Brain microvascular endothelial cell (primary cell): ENCODE measurements around the gene MYL3.
"Not testable (repeated sequence)": the region's sequence is repeated elsewhere in the genome, so short reads cannot be mapped to it uniquely, and the experiment has no call there.

ENCODE experiments used
- DNase-seq: peaks from one replicate; pipeline ENCODE4 v3.0.0-alpha.2; 2020
- H3K27ac ChIP-seq: fragments of 250-450 bp; sonication (Bioruptor Pico); 2 replicates; pipeline ENCODE4 v1.5.1; 2020; ENCODE audit warnings: mild to moderate bottlenecking, moderate library complexity
- H3K27me3 ChIP-seq: fragments of 250-450 bp; sonication (Bioruptor Pico); replicated peaks from 2 replicates; pipeline ENCODE4 v1.5.1; 2020; ENCODE audit warnings: mild to moderate bottlenecking
- H3K36me3 ChIP-seq: fragments of 250-450 bp; sonication (Bioruptor Pico); replicated peaks from 2 replicates; pipeline ENCODE4 v1.5.1; 2020; ENCODE audit warnings: mild to moderate bottlenecking
- H3K4me3 ChIP-seq: 2 replicates; pipeline ENCODE4 v1.5.1; 2011; ENCODE audit warnings: low read depth, mild to moderate bottlenecking, control low read depth, low read length, moderate library complexity
- in situ Hi-C: cut with HindIII; loops from 2 replicates; pipeline ENCODE4 v1.10.0; 2017; ENCODE audit warnings: low sequenced_read_pairs, low pct_ligation_motif_present
- TF ChIP-seq, protein P1 (sequence below): IDR thresholded peaks from 2 replicates; pipeline ENCODE4 v1.5.1; 2011; ENCODE audit warnings: low read depth, mild to moderate bottlenecking, moderate library complexity, low read length, control low read depth, inconsistent platforms; ENCODE audit errors: missing control alignments

Gene MYL3

DNA sequence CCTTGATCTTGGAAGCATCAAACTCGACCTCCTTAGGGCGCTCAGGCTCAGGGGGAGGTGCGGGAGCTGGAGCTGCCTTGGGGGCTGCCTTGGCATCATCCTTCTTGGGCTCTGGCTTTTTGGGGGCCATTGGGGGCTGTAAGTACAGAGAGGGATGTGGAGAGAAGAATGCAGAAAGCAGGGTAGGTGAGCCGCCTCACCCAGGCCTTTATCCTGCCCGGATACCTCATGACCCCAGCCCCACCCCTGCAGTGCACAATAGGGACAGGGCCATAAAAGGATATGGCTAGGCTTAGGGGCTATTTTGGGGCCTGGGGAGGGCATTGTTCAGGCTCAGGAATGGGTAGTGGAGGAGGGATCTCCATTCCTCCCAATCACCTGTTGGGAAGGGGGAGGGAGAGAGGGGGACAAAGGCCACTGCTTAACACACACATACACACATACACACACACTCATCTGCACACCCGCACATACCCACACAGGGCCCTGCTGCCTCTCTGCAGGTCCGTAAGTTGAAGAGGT is at the start of gene MYL3:
Gene MYL3 (minus strand): TSS at position 184 of the 522 bp plus-strand sequence. CDS start 54 bp downstream, at position 130.
- DNase-seq: no peak
- H3K27me3 ChIP-seq: peaks cover 3% of the 10 kb centered on the region
- in situ Hi-C loops: no loop called here
- no peak within 1 kb of the TSS for H3K27ac ChIP-seq
- TF ChIP-seq, protein P1, sequence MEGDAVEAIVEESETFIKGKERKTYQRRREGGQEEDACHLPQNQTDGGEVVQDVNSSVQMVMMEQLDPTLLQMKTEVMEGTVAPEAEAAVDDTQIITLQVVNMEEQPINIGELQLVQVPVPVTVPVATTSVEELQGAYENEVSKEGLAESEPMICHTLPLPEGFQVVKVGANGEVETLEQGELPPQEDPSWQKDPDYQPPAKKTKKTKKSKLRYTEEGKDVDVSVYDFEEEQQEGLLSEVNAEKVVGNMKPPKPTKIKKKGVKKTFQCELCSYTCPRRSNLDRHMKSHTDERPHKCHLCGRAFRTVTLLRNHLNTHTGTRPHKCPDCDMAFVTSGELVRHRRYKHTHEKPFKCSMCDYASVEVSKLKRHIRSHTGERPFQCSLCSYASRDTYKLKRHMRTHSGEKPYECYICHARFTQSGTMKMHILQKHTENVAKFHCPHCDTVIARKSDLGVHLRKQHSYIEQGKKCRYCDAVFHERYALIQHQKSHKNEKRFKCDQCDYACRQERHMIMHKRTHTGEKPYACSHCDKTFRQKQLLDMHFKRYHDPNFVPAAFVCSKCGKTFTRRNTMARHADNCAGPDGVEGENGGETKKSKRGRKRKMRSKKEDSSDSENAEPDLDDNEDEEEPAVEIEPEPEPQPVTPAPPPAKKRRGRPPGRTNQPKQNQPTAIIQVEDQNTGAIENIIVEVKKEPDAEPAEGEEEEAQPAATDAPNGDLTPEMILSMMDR: no peak
- no peak within 1 kb of the TSS for H3K4me3 ChIP-seq
- no peaks in the 10 kb centered on the region for H3K36me3 ChIP-seq

DNA sequence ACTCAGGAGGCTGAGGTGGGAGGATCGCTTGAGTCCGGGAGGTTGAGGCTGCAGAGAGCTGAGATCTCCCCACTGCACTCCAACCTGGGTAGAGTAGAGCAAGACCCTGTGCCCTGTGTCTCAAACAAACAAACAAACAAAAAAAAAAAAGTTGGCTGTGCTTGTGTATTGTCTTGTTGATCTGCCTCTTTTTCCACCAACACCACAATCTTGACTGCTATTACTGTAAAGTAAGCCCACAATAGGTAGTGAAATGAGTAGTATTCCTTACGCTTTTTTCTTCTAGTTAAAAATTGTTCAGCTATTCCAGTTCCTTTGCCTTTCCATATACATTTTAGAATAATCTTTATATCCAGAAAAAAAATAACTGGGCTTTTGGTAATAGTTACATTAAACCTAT is 49.7 kb upstream of the MYL3 start:
- in situ Hi-C loops: no loop called here
- Histone ChIP-seq H3K27ac (no peak overlapping the region), H3K4me3 (no peak overlapping the region), H3K36me3 (peaks cover 8% of the 10 kb centered on the region), H3K27me3 (no peaks in the 10 kb centered on the region)
- no peak for DNase-seq
- TF ChIP-seq, protein P1: no peak

- DNase-seq, H3K27ac ChIP-seq, in situ Hi-C loops: not testable (repeated sequence)
These were observed 47.7 kb upstream of the MYL3 start for GRCh38 chr3:46910914-46911313.

GRCh38 chr3:46910166-46910760 is 47.0 kb upstream of the MYL3 start:
- H3K36me3 ChIP-seq: no peaks in the 10 kb centered on the region
- no peak overlapping the region for H3K27ac ChIP-seq
- no peak overlapping the region for H3K4me3 ChIP-seq
- H3K27me3 ChIP-seq: no peaks in the 10 kb centered on the region
- TF ChIP-seq, protein P1: no peak
- in situ Hi-C loops: no loop called here
- DNase-seq: no peak

More at GRCh38 chr3:46910914-46911313, 47.7 kb upstream of the MYL3 start:
- not testable (repeated sequence) for H3K27me3 ChIP-seq, H3K36me3 ChIP-seq, H3K4me3 ChIP-seq

- TF ChIP-seq, protein P1: peak; percentile 93
- no peak overlapping the region for H3K4me3 ChIP-seq
- H3K36me3 ChIP-seq: no peaks in the 10 kb centered on the region
- in situ Hi-C loops: no loop called here
- H3K27me3 ChIP-seq: no peaks in the 10 kb centered on the region
- no peak overlapping the region for H3K27ac ChIP-seq
- peak; percentile 88 for DNase-seq
These were observed 46.4 kb upstream of the MYL3 start for GRCh38 chr3:46909535-46910161.

- no peaks in the 10 kb centered on the region for H3K27me3 ChIP-seq
- no peak overlapping the region for H3K27ac ChIP-seq
- TF ChIP-seq, protein P1: no peak
- no peaks in the 10 kb centered on the region for H3K36me3 ChIP-seq
- no peak for DNase-seq
- in situ Hi-C loops: no loop called here
- H3K4me3 ChIP-seq: no peak overlapping the region
These were observed 45.8 kb upstream of the MYL3 start for GRCh38 chr3:46908986-46909534.
